Activated naive CD4-positive, alpha-beta T cell treated with anti-CD3 and anti-CD28 coated beads, Interleukin-2, amount 50 U/mL, for 16 hours (primary cell): ENCODE measurements around the gene SRCIN1.
"Not testable (repeated sequence)": the region's sequence is repeated elsewhere in the genome, so short reads cannot be mapped to it uniquely, and the experiment has no call there.

Experiments
- DNase-seq: peaks from one replicate; pipeline ENCODE4 v3.0.0-alpha.2; 2020

SRCIN1 gene

GRCh38 chr17:38507921-38508569 is 97.7 kb downstream of the SRCIN1 start:
- DNase-seq, result no peak

GRCh38 chr17:38507436-38507835 is 98.3 kb downstream of the SRCIN1 start:
- DNase-seq, result no peak

- DNase-seq, result no peak
These were observed 101.5 kb downstream of the SRCIN1 start for GRCh38 chr17:38504216-38504615.

- not testable (repeated sequence) for DNase-seq
These were observed 102.4 kb downstream of the SRCIN1 start for GRCh38 chr17:38503286-38503913.

- not testable (repeated sequence) for DNase-seq
These were observed 104.0 kb downstream of the SRCIN1 start for GRCh38 chr17:38501718-38502117.

- not testable (repeated sequence) for DNase-seq
These were observed 106.5 kb downstream of the SRCIN1 start for GRCh38 chr17:38499230-38499629.

GRCh38 chr17:38498353-38498752 is 107.4 kb downstream of the SRCIN1 start:
- no peak for DNase-seq

GRCh38 chr17:38497656-38498055 is 108.1 kb downstream of the SRCIN1 start:
- not testable (repeated sequence) for DNase-seq

- not testable (repeated sequence) for DNase-seq
These were observed 111.6 kb downstream of the SRCIN1 start for GRCh38 chr17:38494152-38494551.

- DNase-seq, result peak; percentile 91
These were observed 113.4 kb downstream of the SRCIN1 start for GRCh38 chr17:38492067-38493040.

GRCh38 chr17:38491346-38492066 is 114.2 kb downstream of the SRCIN1 start:
- not testable (repeated sequence) for DNase-seq

GRCh38 chr17:38489774-38490173 is 116.0 kb downstream of the SRCIN1 start:
- DNase-seq, result not testable (repeated sequence)

- not testable (repeated sequence) for DNase-seq
These were observed 120.0 kb downstream of the SRCIN1 start for GRCh38 chr17:38485681-38486298.

- DNase-seq, result no peak
These were observed 120.6 kb downstream of the SRCIN1 start for GRCh38 chr17:38485146-38485468.

GRCh38 chr17:38484242-38485145 is 121.3 kb downstream of the SRCIN1 start:
- DNase-seq, result peak; percentile 65

GRCh38 chr17:38482700-38483043 is 123.1 kb downstream of the SRCIN1 start:
- not testable (repeated sequence) for DNase-seq

GRCh38 chr17:38482039-38482699 is 123.6 kb downstream of the SRCIN1 start:
- not testable (repeated sequence) for DNase-seq
